Erythroblast (primary cell): ENCODE measurements around the gene ISY1.

Experiments
- GATA1 ChIP-seq: IDR thresholded peaks from 2 replicates; pipeline ENCODE4 v1.6.1; 2011; ENCODE audit warnings: low read depth, mild to moderate bottlenecking, control low read depth, low read length, moderate library complexity
- POLR2A ChIP-seq: IDR thresholded peaks from 2 replicates; pipeline ENCODE4 v1.6.1; 2011; ENCODE audit warnings: mild to moderate bottlenecking, low read length

- TF ChIP-seq POLR2A = no peak
- no peak for TF ChIP-seq GATA1
Observed at GRCh38 chr3:129173206-129173605, 12.3 kb upstream of the ISY1 start.
